AML-193 (cell line): ENCODE measurements around the gene FBXO9.

Source experiments
- DNase-seq, 2 experiments: peaks; one replicate each; lab custom pipeline; 2025; lab: John Stamatoyannopoulos, UW

Gene FBXO9

GRCh38 chr6:53065266-53066076 is at the start of gene FBXO9:
TSS of gene FBXO9 (plus strand) at chr6:53065404. CDS start at chr6:53065790, 386 bp downstream.
- peak; percentile 65 to 72 for DNase-seq

GRCh38 chr6:53015486-53015885 is 49.7 kb upstream of the FBXO9 start:
- DNase-seq, result no peak

- no peak for DNase-seq
Observed at GRCh38 chr6:53018446-53018845, 46.8 kb upstream of the FBXO9 start.

DNA sequence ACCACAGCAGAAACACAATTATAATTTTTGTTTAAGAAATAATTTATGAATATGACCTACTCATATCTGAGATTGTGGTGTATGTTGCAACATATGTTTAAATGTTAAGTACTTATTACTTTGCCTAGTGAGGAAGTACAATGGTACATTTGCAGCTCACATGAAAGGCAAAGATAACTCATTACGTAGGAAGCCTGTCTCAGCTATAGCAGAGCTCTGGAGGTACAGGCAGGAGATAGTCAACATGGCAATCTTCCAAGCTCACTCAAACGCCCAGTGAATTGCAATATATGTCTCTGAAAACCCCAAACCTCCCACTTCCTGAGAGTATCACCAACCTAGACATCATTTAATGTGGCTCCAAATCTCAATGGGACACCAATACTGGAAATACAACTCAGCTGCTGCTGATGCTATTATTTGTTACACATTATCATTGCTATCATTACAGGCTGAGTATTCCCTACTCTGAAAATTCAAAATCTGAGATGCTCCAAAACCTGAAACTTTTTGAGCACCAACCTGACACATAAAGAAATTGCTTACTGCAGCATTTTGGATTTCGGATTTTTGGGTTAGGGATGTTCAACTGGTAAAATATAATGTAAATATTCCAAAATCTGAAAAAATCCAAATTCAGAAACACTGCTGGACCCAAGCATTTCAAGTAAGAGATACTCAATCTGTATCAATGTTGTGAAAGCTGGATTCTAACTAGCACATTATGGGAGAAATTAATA is 45.0 kb upstream of the FBXO9 start:
- DNase-seq, result peak; percentile 20 to 27

DNA sequence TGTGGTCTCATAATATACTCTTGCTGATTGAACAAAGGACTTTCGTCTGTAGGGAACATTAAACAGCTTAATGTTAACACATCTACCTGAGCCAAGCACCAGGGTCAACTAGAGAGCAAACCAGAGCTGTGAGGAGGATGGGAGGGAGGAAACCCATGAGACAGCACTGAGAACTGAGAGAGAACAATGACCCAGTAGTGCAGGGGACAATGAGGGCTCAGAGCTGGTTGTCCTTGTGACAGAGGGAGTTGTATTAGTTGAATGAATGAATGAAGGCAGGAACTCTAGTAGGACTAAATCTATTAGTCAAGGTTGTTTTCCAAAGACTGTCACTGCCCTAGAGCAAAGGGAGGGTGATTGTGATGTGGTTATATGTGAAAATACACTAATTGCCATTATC is 41.9 kb upstream of the FBXO9 start:
- DNase-seq, result no peak

- DNase-seq, result no peak
Observed at GRCh38 chr6:53026526-53026925, 38.7 kb upstream of the FBXO9 start.

- no peak for DNase-seq
Observed at GRCh38 chr6:53027131-53027718, 38.0 kb upstream of the FBXO9 start.

- DNase-seq, result no peak
Observed at GRCh38 chr6:53028467-53028866, 36.7 kb upstream of the FBXO9 start.

GRCh38 chr6:53029257-53029656 is 35.9 kb upstream of the FBXO9 start:
- no peak for DNase-seq

DNA sequence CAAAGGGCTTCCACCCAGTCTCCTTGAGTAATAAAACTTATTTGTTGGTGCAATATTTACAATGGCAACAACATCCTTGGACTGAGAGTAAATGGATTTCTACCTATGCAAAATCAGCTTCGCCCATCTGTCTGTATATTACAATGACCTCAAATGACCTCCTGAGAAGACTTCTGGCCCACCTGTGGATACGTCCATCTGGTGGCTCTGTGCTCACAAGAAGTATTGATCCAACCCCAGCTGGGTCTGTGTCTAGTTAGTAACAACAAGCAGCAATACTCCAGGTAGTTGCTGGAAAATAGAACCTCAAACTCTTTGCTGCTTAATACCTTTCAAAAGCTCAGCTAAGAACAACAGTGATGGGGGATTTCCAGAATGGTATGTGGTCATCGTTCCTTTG is 35.4 kb upstream of the FBXO9 start:
- DNase-seq, result no peak

DNA sequence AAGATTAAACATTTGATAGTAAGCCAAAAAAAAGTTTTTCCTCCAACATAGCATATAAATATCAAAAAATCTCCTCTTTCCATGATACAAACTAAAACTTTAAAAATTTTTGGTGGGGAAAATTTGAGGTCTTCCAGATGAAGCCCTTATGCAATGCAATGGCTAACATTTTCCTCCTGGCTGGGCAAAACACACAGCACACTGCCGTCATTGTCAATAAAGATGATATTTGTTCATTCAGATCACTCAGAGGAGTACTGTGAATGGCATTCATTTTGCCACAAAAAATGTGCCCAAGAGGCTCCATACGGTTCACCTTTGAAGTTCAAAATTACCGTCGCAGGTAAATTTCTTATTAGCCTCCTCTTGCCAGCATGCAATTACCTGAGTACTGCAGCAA is 33.9 kb upstream of the FBXO9 start:
- no peak for DNase-seq

DNA sequence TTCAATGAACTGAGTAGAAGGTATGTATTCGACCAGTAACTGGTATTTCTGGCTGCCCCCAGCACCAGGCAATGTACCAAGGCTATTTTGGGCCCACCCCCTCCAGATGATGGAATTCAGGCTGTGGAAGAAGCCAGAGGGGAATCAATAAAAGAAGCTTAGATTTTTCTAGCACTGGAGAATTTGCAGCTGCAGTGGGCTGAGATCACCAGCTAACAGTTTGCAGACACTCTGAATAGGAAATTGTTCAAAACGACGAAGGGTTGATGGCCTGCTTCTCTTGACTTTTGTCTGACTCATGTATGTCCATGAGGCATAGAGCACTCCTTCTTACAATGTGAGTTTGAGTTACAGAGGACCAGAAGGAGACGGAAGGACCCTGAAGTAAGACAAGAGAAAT is 32.4 kb upstream of the FBXO9 start:
- no peak for DNase-seq

DNA sequence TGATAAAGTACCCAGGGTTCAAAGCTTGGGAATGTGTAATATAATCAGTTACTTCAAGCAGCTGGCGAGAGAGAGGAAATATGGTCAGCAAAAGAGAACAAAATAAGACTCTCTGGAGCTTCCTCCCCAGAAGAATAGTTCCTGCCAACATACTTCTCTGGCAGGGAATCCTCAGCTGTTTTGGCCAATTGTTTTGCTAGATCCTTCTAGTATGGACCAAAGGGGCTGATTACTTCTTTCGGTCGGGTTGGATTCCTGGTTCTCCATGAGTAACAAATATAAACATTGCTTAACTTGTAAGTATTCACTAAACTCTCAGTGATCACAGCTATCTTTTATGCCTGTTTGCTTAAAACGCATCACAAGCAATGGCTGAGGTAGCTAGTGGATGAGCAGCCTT is 31.4 kb upstream of the FBXO9 start:
- no peak for DNase-seq

- no peak for DNase-seq
Observed at GRCh38 chr6:53035549-53036213, 29.5 kb upstream of the FBXO9 start.

DNA sequence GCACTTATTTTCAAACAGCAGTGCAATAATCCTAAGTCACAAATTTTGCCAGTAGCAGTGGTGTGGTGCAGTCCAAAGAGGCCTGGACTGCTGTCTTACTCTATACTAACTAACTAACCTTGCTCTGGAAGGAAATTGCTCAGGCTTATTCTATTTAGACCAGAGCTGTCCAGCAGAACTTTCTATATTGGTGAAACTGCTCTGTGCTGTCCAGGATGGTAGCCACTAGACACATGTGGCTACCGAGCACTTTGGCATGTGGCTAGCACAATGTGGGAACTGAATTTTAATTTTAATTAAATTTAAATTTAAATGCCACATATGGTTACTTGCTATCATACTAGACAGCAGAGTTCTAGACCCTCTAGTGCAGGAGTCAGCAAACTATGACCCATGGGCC is 27.1 kb upstream of the FBXO9 start:
- DNase-seq, result no peak

GRCh38 chr6:53038596-53038995 is 26.6 kb upstream of the FBXO9 start:
- no peak for DNase-seq

GRCh38 chr6:53041356-53041755 is 23.8 kb upstream of the FBXO9 start:
- DNase-seq, result no peak

GRCh38 chr6:53042112-53042511 is 23.1 kb upstream of the FBXO9 start:
- no peak for DNase-seq

DNA sequence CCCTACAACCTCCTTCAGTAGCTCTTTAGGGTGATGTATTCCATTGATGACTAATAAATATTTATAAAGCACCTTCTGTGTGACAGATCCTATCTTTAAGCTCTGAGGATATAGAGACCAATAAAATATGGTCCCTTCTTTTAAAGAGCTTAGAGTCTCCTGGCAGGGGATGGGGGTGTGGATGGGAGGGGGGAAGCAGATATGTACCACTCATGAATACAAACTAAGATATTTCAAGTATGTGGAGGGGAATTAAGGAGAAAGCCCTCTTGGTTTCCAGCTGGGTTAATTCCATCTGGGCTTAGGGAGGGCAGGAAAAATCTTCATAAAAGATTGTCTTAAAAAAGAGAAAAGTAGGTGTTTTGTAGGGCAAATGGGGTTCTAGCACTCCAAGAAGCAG is 21.6 kb upstream of the FBXO9 start:
- no peak for DNase-seq

GRCh38 chr6:53044071-53044470 is 21.1 kb upstream of the FBXO9 start:
- DNase-seq, result no peak

DNA sequence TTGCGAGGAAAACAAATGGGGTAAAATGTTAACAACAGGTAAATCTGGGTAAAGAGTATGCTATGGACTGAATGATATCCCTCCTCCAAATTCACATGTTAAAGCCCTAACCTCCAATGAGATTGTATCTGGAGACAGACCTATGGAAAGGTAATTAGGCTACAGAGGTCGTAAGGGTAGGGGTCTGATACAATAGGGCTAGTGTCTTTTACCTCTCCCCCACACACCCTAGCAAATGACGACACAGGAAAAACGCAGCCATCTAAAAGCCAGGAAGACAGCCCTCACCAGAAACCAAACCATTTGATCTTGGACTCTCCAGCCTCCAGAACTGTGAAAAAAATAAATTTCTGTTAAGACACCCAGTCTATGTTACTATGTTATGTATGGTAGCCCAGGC is 20.6 kb upstream of the FBXO9 start:
- no peak for DNase-seq

DNA sequence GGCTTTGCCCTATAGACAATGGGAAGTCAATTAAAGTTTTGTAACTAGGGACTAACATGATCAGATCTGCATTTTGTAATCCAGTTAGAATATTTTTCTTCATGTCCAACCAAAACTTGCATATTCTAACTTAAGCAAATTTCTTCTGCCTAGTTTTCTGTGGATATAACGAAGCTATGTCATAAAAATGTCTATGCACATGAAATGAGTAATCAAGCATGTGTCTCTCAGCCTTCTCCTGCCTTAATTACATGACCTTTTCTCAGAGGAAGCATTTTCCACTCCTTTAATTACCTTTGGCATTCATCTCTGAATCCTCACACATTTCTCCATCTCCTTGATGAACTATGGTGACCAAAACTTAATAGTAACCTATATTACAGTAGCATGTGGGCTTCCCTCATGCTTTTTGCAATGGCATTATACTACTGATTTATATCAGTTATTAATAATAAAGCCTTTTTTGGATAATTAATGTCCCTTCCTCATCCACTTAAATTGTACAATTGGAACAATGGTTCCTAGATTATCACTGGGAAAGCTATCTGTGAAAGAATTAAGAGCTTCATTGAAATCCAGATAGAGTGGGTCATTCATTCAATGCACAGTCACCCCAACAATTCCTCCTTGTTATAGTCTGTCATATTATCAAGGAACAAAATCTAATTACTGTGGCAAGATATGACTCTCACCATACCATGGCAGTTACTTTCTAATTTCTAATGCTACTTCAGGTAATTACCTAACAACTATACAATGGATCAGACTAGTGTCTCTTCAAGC is 19.1 kb upstream of the FBXO9 start:
- DNase-seq, result no peak
